ENCODE measurements around the gene ZCCHC13.
"Not testable (repeated sequence)": the region's sequence is repeated elsewhere in the genome, so short reads cannot be mapped to it uniquely, and the experiment has no call there.

DNA sequence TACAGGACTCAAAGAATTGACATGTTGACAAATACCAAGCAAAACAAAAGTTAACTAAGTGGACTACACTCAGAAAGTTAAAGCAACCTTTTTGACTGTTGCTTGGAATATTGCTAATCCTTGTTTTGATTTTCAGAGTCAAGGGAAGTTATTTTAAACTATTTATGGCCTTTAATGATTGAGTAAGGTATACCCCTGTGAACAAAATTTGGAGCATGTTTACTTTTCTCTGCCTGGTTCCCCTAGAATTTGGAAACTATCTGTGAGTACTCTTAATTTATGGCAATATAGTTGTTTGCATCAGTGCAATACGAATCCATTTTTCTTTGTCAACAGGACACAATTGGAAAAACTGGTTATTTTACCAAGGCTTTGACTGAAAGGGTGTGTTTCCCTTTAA lies 45.9 kb upstream of the ZCCHC13 start:
- TF ChIP-seq, protein P1, sequence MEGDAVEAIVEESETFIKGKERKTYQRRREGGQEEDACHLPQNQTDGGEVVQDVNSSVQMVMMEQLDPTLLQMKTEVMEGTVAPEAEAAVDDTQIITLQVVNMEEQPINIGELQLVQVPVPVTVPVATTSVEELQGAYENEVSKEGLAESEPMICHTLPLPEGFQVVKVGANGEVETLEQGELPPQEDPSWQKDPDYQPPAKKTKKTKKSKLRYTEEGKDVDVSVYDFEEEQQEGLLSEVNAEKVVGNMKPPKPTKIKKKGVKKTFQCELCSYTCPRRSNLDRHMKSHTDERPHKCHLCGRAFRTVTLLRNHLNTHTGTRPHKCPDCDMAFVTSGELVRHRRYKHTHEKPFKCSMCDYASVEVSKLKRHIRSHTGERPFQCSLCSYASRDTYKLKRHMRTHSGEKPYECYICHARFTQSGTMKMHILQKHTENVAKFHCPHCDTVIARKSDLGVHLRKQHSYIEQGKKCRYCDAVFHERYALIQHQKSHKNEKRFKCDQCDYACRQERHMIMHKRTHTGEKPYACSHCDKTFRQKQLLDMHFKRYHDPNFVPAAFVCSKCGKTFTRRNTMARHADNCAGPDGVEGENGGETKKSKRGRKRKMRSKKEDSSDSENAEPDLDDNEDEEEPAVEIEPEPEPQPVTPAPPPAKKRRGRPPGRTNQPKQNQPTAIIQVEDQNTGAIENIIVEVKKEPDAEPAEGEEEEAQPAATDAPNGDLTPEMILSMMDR (IDR thresholded peaks at IDR 0.05), result not testable (repeated sequence)
- TF ChIP-seq RCOR1 (IDR thresholded peaks at IDR 0.05; ENCODE audit: low read depth, low read length); POLR2A (IDR thresholded peaks at IDR 0.05; ENCODE audit: low read length); NR3C1 (IDR thresholded peaks at IDR 0.05); MAFK (IDR thresholded peaks at IDR 0.05; ENCODE audit: partially characterized antibody); RAD21 (conservative IDR thresholded peaks at IDR 0.05 in 1 of 2, IDR thresholded peaks at IDR 0.05 in 1 of 2); EP300 (IDR thresholded peaks at IDR 0.05); ZSCAN20 (CRISPR knock-in tag; IDR thresholded peaks at IDR 0.05); SMC3 (IDR thresholded peaks at IDR 0.05); KDM1A (IDR thresholded peaks at IDR 0.05; ENCODE audit: low read depth); FOXS1 (CRISPR knock-in tag; IDR thresholded peaks at IDR 0.05); JUN (IDR thresholded peaks at IDR 0.05); SREBF2 (IDR thresholded peaks at IDR 0.05): not testable (repeated sequence)
- TF ChIP-seq, protein P2, sequence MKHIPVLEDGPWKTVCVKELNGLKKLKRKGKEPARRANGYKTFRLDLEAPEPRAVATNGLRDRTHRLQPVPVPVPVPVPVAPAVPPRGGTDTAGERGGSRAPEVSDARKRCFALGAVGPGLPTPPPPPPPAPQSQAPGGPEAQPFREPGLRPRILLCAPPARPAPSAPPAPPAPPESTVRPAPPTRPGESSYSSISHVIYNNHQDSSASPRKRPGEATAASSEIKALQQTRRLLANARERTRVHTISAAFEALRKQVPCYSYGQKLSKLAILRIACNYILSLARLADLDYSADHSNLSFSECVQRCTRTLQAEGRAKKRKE (CRISPR knock-in tag; IDR thresholded peaks at IDR 0.05; ENCODE audit: low read depth), result not testable (repeated sequence)

All from A549 (cell line).